GM12878 (cell line): ENCODE results near the gene STEAP1B. TPM values are rescaled to one million over a fixed set of nuclear protein-coding genes. Genes with fewer than 3 reads are reported as not detected.

Experiments
- ATAC-seq: fragments of 200-7000 bp; cut with Tn5 transposase; 3 replicates; pipeline ENCODE4 v1.9.1; 2020; ENCODE audit warnings: mild to moderate bottlenecking, moderate library complexity
- BruUV-seq: library from RNA; stranded (reverse); fragments of 400-500 nt; replicated peaks from 2 replicates; lab custom pipeline; 2021; lab: Mats Ljungman, UMichigan
- CTCF ChIA-PET: fragments of 300-600 bp; sonication (Branson Sonifier 250); formaldehyde crosslinking; extraction: SDS; loops from one replicate; lab custom pipeline; 2021; ENCODE audit warnings: inconsistent platforms; lab: Yijun Ruan, JAX
- POLR2A ChIA-PET: fragments of 350-600 bp; formaldehyde crosslinking; extraction: SDS; loops from one replicate; lab custom pipeline; 2021; ENCODE audit warnings: inconsistent platforms; lab: Charles Lee
- RAD21 ChIA-PET: fragments of 300-600 bp; sonication (Branson Sonifier 250); formaldehyde crosslinking; loops from one replicate; lab custom pipeline; 2023; ENCODE audit warnings: antibody characterized with exemption; ENCODE audit not compliant: unreplicated experiment; lab: Charles Lee
- SMC1A ChIA-PET: fragments of 300-600 bp; sonication (Branson Sonifier 250); formaldehyde crosslinking; loops from one replicate; lab custom pipeline; 2023; ENCODE audit not compliant: unreplicated experiment, uncharacterized antibody; lab: Charles Lee
- DNase-seq: peaks from one replicate; pipeline ENCODE4 v3.0.0-alpha.2; 2011; ENCODE audit warnings: low read depth, low spot score
- FAIRE-seq: peaks from 3 replicates; lab custom pipeline; 2011; peaks lifted over from hg19 to GRCh38; lab: Jason Lieb, UNC
- H2AFZ ChIP-seq: 2 replicates; pipeline ENCODE4 v1.6.0; 2011; ENCODE audit warnings: low read depth, low read length, control low read depth; ENCODE audit not compliant: control insufficient read depth
- H3K27ac ChIP-seq: 2 replicates; pipeline ENCODE4 v1.5.1; 2011; ENCODE audit warnings: control low read depth; ENCODE audit not compliant: control insufficient read depth, insufficient read depth
- H3K27me3 ChIP-seq, 2 experiments: replicated peaks in 1 of 2; 2 replicates each; pipeline versions ENCODE4 v1.6.0 to v1.6.1; 2011; ENCODE audit warnings: low read length in 1 of 2; ENCODE audit not compliant: control insufficient read depth in 2 of 2, insufficient read depth in 2 of 2
- H3K36me3 ChIP-seq, 2 experiments: 2 replicates each; pipeline ENCODE4 v1.5.1; 2011; ENCODE audit warnings: low read length in 1 of 2; ENCODE audit not compliant: control insufficient read depth in 2 of 2, insufficient read depth in 2 of 2
- H3K4me1 ChIP-seq: 2 replicates; pipeline ENCODE4 v1.6.1; 2011; ENCODE audit warnings: mild to moderate bottlenecking, low read length, moderate library complexity, mixed read lengths; ENCODE audit not compliant: control insufficient read depth, insufficient read depth
- H3K4me2 ChIP-seq: 2 replicates; pipeline ENCODE4 v1.6.0; 2011; ENCODE audit warnings: control low read depth; ENCODE audit not compliant: control insufficient read depth, insufficient read depth
- H3K4me3 ChIP-seq: fragments of 200-600 bp; sonication (generic); 2 replicates; pipeline ENCODE4 v1.5.1; 2016
- H3K79me2 ChIP-seq: 2 replicates; pipeline ENCODE4 v1.6.0; 2011; ENCODE audit warnings: low read length; ENCODE audit not compliant: control insufficient read depth, insufficient read depth
- H3K9ac ChIP-seq: 2 replicates; pipeline ENCODE4 v1.8.0; 2011; ENCODE audit warnings: low read length, control low read depth, mixed read lengths; ENCODE audit not compliant: control insufficient read depth, insufficient read depth
- H3K9me3 ChIP-seq: replicated peaks from 3 replicates; pipeline ENCODE4 v1.5.1; 2011; ENCODE audit warnings: mild to moderate bottlenecking, low read length; ENCODE audit not compliant: control insufficient read depth, insufficient read depth
- H4K20me1 ChIP-seq: 2 replicates; pipeline ENCODE4 v1.6.0; 2011; ENCODE audit not compliant: control insufficient read depth, insufficient read depth
- CEBPB ChIP-seq, 2 experiments: fragments of 150-350 bp in 1 of 2; IDR thresholded peaks; 2 replicates each; pipeline ENCODE4 v1.6.1; 2012 to 2014; ENCODE audit warnings: low read depth in 2 of 2, low read length in 2 of 2, borderline replicate concordance in 1 of 2, inconsistent platforms in 1 of 2
- CHD1 ChIP-seq: IDR thresholded peaks from 2 replicates; pipeline ENCODE4 v1.6.1; 2012; ENCODE audit warnings: low read depth, low read length, improper control_type of control experiment
- GABPA ChIP-seq: IDR thresholded peaks from 2 replicates; pipeline ENCODE4 v1.6.1; 2014; ENCODE audit warnings: antibody characterized with exemption, low read depth, mild to moderate bottlenecking, inconsistent platforms
- NFIC ChIP-seq: IDR thresholded peaks from 2 replicates; pipeline ENCODE4 v1.6.1; 2012; ENCODE audit warnings: low read depth, mild to moderate bottlenecking, inconsistent platforms, low read length, moderate library complexity
- NRF1 ChIP-seq: conservative IDR thresholded peaks from 2 replicates; pipeline ENCODE4 v1.6.1; 2011; ENCODE audit warnings: mild to moderate bottlenecking, low read depth, low read length, improper control_type of control experiment
- PAX5 ChIP-seq: IDR thresholded peaks from 2 replicates; pipeline ENCODE4 v1.6.1; 2011; ENCODE audit warnings: low read depth, low read length, borderline replicate concordance
- PAX8 ChIP-seq: fragments of 450-650 bp; IDR thresholded peaks from 2 replicates; pipeline ENCODE4 v1.6.1; 2017; ENCODE audit warnings: mild to moderate bottlenecking, moderate library complexity
- RFX5 ChIP-seq: IDR thresholded peaks from 2 replicates; pipeline ENCODE4 v1.6.1; 2011; ENCODE audit warnings: low read depth, low read length, improper control_type of control experiment
- SRF ChIP-seq, 2 experiments: IDR thresholded peaks; 2 replicates each; pipeline ENCODE4 v1.6.1; 2011; ENCODE audit warnings: low read depth in 2 of 2, low read length in 2 of 2, mild to moderate bottlenecking in 1 of 2, moderate library complexity in 1 of 2
- TAF1 ChIP-seq: IDR thresholded peaks from 2 replicates; pipeline ENCODE4 v1.6.1; 2011; ENCODE audit warnings: mild to moderate bottlenecking, low read depth, low read length, borderline replicate concordance
- TCF12 ChIP-seq: IDR thresholded peaks from 2 replicates; pipeline ENCODE4 v1.6.1; 2011; ENCODE audit warnings: low read depth, mild to moderate bottlenecking, low read length
- WGBS: methylation state at CpG from one replicate; pipeline ENCODE4 v1.1.6; 2016; ENCODE audit warnings: low lambda C conversion rate; ENCODE audit not compliant: insufficient replicate concordance, insufficient coverage; ENCODE audit errors: missing lambda C conversion rate; 5-methylcytosine and 5-hydroxymethylcytosine counted together
- in situ Hi-C: fragments of 300-500 bp; cut with MboI; formaldehyde crosslinking; loops from 9 replicates; pipeline ENCODE4 v1.14.3; 2018; ENCODE audit warnings: mixed read lengths
- intact Hi-C: fragments of 100-400 bp; cut with micrococcal nuclease; formaldehyde crosslinking; loops from one replicate; pipeline ENCODE4 v1.14.2; 2022; ENCODE audit not compliant: unreplicated experiment
- polyA plus RNA-seq, 11 experiments: library from polyadenylated mRNA; depleted of rRNA in 4 of 11; unstranded in 6 of 11; stranded (reverse) in 5 of 11; fragments of >200 nt; fragmentation: Nextera tagmentation in 4 of 11; fragmentation: Illumina TruSeq in 1 of 11; extraction: Ambion mirVana in 4 of 11; extraction: Trizol in 1 of 11; gene quantifications; 1 replicate in 1 of 11; 2 replicates in 10 of 11; pipeline versions ENCODE4 v1.2.1 to v1.2.3, GENCODE V29; 2011 to 2016; ENCODE audit warnings: inconsistent platforms in 2 of 11, missing spikeins in 2 of 11, low read depth in 1 of 11
- total RNA-seq, 4 experiments: library from RNA; depleted of rRNA in 3 of 4; stranded (reverse); fragments of >200 nt in 3 of 4; fragmentation: Illumina TruSeq in 1 of 4; extraction: Trizol in 1 of 4; gene quantifications; 2 replicates each; pipeline versions ENCODE4 v1.2.1 to v1.2.3, GENCODE V29; 2013 to 2021
- TF ChIP-seq, protein P1 (sequence below): fragments of 450-650 bp; conservative IDR thresholded peaks from 2 replicates; pipeline ENCODE4 v1.6.1; 2017; ENCODE audit warnings: mild to moderate bottlenecking, moderate library complexity
- TF ChIP-seq, protein P2 (sequence below): IDR thresholded peaks from 2 replicates; pipeline ENCODE4 v1.6.1; 2011; ENCODE audit warnings: borderline replicate concordance, low read depth, mild to moderate bottlenecking, moderate library complexity, low read length; ENCODE audit not compliant: insufficient read depth, poor library complexity, severe bottlenecking
- TF ChIP-seq, protein P3 (sequence below): IDR thresholded peaks from 2 replicates; pipeline ENCODE4 v1.6.1; 2012; ENCODE audit warnings: low read length, inconsistent platforms
- TF ChIP-seq, protein P4 (sequence below): fragments of 450-650 bp; IDR thresholded peaks from 2 replicates; pipeline ENCODE4 v1.6.1; 2017; ENCODE audit warnings: borderline replicate concordance
- TF ChIP-seq, protein P5 (sequence below): IDR thresholded peaks from 2 replicates; pipeline ENCODE4 v1.6.1; 2012; ENCODE audit warnings: low read depth, low read length, improper control_type of control experiment

STEAP1B gene
- total and polyA plus RNA-seq, 10 of the 15 experiments (the other 5 are each of a cell fraction or from before 2014, with no cell fraction given) = 0.14 TPM; not detected in 9

DNA sequence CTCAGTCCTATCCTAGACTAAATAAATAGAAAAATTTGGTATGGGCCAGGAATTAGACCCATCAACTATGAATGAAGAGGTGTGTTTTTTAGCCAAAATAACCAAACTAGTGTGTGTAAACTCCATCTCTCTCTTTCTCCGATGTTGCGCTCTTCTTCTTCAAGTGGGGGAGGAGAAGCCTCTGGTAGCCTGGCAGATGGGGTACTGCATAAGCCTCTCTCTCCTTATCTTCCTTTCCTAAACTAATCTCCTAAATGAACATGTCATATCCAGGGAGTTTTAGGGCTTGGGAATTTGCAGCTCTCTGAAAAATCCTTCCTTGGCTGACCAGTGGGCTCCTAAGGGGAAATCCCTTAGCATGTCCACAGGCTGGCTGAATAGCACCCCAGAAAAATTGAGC, 86.8 kb downstream of the STEAP1B start:
- no TSS peak for BruUV-seq
- no peak overlapping the region for H3K4me2 ChIP-seq
- RAD21 ChIA-PET = no interaction called here
- no peak overlapping the region for H3K27ac ChIP-seq
- H3K79me2 ChIP-seq = no peaks in the 10 kb centered on the region
- intact Hi-C loops (no loop called here), in situ Hi-C loops (no loop called here)
- no peaks in the 10 kb centered on the region for H3K36me3 ChIP-seq
- SMC1A ChIA-PET = no interaction called here
- H3K4me1 ChIP-seq = no peaks in the 10 kb centered on the region
- DNase-seq (no peak), ATAC-seq (no peak), FAIRE-seq (no peak)
- H3K27me3 ChIP-seq = no peaks in the 10 kb centered on the region; a peak in 1 of 4 replicates
- no peak overlapping the region for H3K9ac ChIP-seq
- no peak overlapping the region for H2AFZ ChIP-seq
- no peaks in the 10 kb centered on the region for H3K9me3 ChIP-seq
- TF ChIP-seq, protein P1, sequence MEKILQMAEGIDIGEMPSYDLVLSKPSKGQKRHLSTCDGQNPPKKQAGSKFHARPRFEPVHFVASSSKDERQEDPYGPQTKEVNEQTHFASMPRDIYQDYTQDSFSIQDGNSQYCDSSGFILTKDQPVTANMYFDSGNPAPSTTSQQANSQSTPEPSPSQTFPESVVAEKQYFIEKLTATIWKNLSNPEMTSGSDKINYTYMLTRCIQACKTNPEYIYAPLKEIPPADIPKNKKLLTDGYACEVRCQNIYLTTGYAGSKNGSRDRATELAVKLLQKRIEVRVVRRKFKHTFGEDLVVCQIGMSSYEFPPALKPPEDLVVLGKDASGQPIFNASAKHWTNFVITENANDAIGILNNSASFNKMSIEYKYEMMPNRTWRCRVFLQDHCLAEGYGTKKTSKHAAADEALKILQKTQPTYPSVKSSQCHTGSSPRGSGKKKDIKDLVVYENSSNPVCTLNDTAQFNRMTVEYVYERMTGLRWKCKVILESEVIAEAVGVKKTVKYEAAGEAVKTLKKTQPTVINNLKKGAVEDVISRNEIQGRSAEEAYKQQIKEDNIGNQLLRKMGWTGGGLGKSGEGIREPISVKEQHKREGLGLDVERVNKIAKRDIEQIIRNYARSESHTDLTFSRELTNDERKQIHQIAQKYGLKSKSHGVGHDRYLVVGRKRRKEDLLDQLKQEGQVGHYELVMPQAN = no peak
- TF ChIP-seq TAF1 (no peak), SRF (IDR thresholded peaks at IDR 0.05; ENCODE audit: low read depth in 2 of 2, low read length in 2 of 2) (no peak), NFIC (no peak), PAX5 (no peak), NRF1 (no peak), GABPA (no peak), PAX8 (no peak), RFX5 (no peak), CEBPB (IDR thresholded peaks at IDR 0.05; ENCODE audit: borderline replicate concordance in 1 of 2, low read depth in 2 of 2, low read length in 2 of 2) (no peak), CHD1 (no peak), TCF12 (no peak)
- TF ChIP-seq, protein P2, sequence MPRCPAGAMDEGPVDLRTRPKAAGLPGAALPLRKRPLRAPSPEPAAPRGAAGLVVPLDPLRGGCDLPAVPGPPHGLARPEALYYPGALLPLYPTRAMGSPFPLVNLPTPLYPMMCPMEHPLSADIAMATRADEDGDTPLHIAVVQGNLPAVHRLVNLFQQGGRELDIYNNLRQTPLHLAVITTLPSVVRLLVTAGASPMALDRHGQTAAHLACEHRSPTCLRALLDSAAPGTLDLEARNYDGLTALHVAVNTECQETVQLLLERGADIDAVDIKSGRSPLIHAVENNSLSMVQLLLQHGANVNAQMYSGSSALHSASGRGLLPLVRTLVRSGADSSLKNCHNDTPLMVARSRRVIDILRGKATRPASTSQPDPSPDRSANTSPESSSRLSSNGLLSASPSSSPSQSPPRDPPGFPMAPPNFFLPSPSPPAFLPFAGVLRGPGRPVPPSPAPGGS = no peak
- TF ChIP-seq, protein P3, sequence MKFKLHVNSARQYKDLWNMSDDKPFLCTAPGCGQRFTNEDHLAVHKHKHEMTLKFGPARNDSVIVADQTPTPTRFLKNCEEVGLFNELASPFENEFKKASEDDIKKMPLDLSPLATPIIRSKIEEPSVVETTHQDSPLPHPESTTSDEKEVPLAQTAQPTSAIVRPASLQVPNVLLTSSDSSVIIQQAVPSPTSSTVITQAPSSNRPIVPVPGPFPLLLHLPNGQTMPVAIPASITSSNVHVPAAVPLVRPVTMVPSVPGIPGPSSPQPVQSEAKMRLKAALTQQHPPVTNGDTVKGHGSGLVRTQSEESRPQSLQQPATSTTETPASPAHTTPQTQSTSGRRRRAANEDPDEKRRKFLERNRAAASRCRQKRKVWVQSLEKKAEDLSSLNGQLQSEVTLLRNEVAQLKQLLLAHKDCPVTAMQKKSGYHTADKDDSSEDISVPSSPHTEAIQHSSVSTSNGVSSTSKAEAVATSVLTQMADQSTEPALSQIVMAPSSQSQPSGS = no peak
- TF ChIP-seq, protein P4, sequence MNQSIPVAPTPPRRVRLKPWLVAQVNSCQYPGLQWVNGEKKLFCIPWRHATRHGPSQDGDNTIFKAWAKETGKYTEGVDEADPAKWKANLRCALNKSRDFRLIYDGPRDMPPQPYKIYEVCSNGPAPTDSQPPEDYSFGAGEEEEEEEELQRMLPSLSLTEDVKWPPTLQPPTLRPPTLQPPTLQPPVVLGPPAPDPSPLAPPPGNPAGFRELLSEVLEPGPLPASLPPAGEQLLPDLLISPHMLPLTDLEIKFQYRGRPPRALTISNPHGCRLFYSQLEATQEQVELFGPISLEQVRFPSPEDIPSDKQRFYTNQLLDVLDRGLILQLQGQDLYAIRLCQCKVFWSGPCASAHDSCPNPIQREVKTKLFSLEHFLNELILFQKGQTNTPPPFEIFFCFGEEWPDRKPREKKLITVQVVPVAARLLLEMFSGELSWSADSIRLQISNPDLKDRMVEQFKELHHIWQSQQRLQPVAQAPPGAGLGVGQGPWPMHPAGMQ = no peak
- TF ChIP-seq, protein P5, sequence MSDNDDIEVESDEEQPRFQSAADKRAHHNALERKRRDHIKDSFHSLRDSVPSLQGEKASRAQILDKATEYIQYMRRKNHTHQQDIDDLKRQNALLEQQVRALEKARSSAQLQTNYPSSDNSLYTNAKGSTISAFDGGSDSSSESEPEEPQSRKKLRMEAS = no peak
- CTCF ChIA-PET = no interaction called here
- 87% methylated on average over 2 of the region's 2 CpGs for WGBS
- H4K20me1 ChIP-seq = no peaks in the 10 kb centered on the region
- no peak overlapping the region for H3K4me3 ChIP-seq
- POLR2A ChIA-PET = no interaction called here
